Body of pancreas (tissue), 4 donors: ENCODE measurements around the gene RPL22.

ENCODE experiments used
- POLR2A ChIP-seq, 3 donors: fragments of 450-650 bp; IDR thresholded peaks; one replicate each; pipeline ENCODE4 v1.6.1; 2016; ENCODE audit warnings: antibody characterized with exemption in 3 of 3, mild to moderate bottlenecking in 2 of 3
- TF ChIP-seq, protein P1 (sequence below), 7 experiments: fragments of 450-650 bp in 4 of 7; fragments of 200-600 bp in 3 of 7; sonication (generic) in 3 of 7; IDR thresholded peaks; one replicate each; pipeline ENCODE4 v1.5.1; 2016 to 2019; ENCODE audit warnings: antibody characterized with exemption in 7 of 7

DNA sequence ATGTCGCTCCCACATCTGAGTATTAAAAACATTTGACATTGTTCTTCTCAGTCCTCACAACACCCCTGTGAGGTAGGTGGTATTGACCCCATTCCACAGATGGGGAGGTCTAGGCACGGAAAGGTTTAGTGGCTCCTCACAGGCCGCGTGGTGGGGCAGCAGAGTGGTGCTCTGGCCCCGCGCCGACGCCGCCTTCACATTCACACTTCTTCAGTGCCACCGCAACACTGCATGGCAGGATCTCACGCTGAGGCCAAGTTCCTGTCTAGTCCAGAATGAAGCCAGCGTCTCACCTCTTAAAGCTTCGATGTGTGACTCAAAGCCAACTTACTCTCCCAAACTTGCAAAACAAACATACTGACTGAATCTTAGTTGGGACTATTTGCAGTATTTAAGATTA, 24.2 kb upstream of the RPL22 start:
- TF ChIP-seq POLR2A (IDR thresholded peaks at IDR 0.05), result no peak
- TF ChIP-seq, protein P1, sequence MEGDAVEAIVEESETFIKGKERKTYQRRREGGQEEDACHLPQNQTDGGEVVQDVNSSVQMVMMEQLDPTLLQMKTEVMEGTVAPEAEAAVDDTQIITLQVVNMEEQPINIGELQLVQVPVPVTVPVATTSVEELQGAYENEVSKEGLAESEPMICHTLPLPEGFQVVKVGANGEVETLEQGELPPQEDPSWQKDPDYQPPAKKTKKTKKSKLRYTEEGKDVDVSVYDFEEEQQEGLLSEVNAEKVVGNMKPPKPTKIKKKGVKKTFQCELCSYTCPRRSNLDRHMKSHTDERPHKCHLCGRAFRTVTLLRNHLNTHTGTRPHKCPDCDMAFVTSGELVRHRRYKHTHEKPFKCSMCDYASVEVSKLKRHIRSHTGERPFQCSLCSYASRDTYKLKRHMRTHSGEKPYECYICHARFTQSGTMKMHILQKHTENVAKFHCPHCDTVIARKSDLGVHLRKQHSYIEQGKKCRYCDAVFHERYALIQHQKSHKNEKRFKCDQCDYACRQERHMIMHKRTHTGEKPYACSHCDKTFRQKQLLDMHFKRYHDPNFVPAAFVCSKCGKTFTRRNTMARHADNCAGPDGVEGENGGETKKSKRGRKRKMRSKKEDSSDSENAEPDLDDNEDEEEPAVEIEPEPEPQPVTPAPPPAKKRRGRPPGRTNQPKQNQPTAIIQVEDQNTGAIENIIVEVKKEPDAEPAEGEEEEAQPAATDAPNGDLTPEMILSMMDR (IDR thresholded peaks at IDR 0.05), result no peak
